Trophoblast cell (in vitro differentiated cells and primary cell): ENCODE measurements around the gene NUTM2G.
"Not testable (repeated sequence)": the region's sequence is repeated elsewhere in the genome, so short reads cannot be mapped to it uniquely, and the experiment has no call there.

Experiments
- DNase-seq, 2 donors: peaks; one replicate each; pipeline ENCODE4 v3.0.0-alpha.2; 2016
- H2AFZ ChIP-seq: 2 replicates; pipeline ENCODE4 v1.6.1; 2013; ENCODE audit warnings: low read length, moderate library complexity, mild to moderate bottlenecking; ENCODE audit not compliant: insufficient read depth, poor library complexity
- H2AK5ac ChIP-seq: 2 replicates; pipeline ENCODE4 v1.6.1; 2013; ENCODE audit warnings: mild to moderate bottlenecking, low read length
- H2BK120ac ChIP-seq: 2 replicates; pipeline ENCODE4 v1.6.1; 2013; ENCODE audit warnings: low read length, mild to moderate bottlenecking, moderate library complexity; ENCODE audit not compliant: insufficient read depth, poor library complexity
- H2BK12ac ChIP-seq: 2 replicates; pipeline ENCODE4 v1.6.1; 2013; ENCODE audit warnings: mild to moderate bottlenecking, low read length, moderate library complexity
- H2BK5ac ChIP-seq: 2 replicates; pipeline ENCODE4 v1.6.1; 2013; ENCODE audit warnings: low read length, low read depth, moderate library complexity, mild to moderate bottlenecking; ENCODE audit not compliant: poor library complexity
- H3K14ac ChIP-seq: 2 replicates; pipeline ENCODE4 v1.6.1; 2013; ENCODE audit warnings: mild to moderate bottlenecking, low read length
- H3K18ac ChIP-seq: 2 replicates; pipeline ENCODE4 v1.6.1; 2013; ENCODE audit warnings: mild to moderate bottlenecking, low read length
- H3K23ac ChIP-seq: 2 replicates; pipeline ENCODE4 v1.6.1; 2013; ENCODE audit warnings: low read length
- H3K27ac ChIP-seq: 2 replicates; pipeline ENCODE4 v1.5.1; 2013; ENCODE audit warnings: low read depth, mild to moderate bottlenecking, inconsistent platforms, low read length, moderate library complexity
- H3K27me3 ChIP-seq: 2 replicates; pipeline ENCODE4 v1.6.1; 2013; ENCODE audit warnings: inconsistent platforms, mild to moderate bottlenecking, low read length, moderate library complexity; ENCODE audit not compliant: insufficient read depth
- H3K36me3 ChIP-seq, 2 experiments: 1 replicate in 1 of 2; 2 replicates in 1 of 2; pipeline ENCODE4 v1.6.1; 2013; ENCODE audit warnings: low read length in 2 of 2, mild to moderate bottlenecking in 2 of 2, moderate library complexity in 1 of 2; ENCODE audit not compliant: insufficient read depth in 2 of 2, control insufficient read depth in 1 of 2
- H3K4ac ChIP-seq: 2 replicates; pipeline ENCODE4 v1.6.1; 2013; ENCODE audit warnings: low read depth, mild to moderate bottlenecking, low read length, moderate library complexity
- H3K4me1 ChIP-seq, 2 experiments: 1 replicate in 1 of 2; 2 replicates in 1 of 2; pipeline ENCODE4 v1.6.1; 2013; ENCODE audit warnings: low read length in 2 of 2, mild to moderate bottlenecking in 2 of 2, moderate library complexity in 1 of 2; ENCODE audit not compliant: insufficient read depth in 2 of 2, control insufficient read depth in 1 of 2
- H3K4me2 ChIP-seq: 2 replicates; pipeline ENCODE4 v1.6.1; 2013; ENCODE audit warnings: inconsistent platforms, mild to moderate bottlenecking, low read length, moderate library complexity
- H3K4me3 ChIP-seq: 2 replicates; pipeline ENCODE4 v1.5.1; 2013; ENCODE audit warnings: mild to moderate bottlenecking, low read depth, low read length, inconsistent platforms
- H3K79me1 ChIP-seq: one replicate; pipeline ENCODE4 v1.6.1; 2013; ENCODE audit warnings: low read length
- H3K79me2 ChIP-seq: 2 replicates; pipeline ENCODE4 v1.6.1; 2013; ENCODE audit warnings: low read length, mild to moderate bottlenecking; ENCODE audit not compliant: control insufficient read depth, insufficient read depth, poor library complexity
- H3K9ac ChIP-seq: 2 replicates; pipeline ENCODE4 v1.6.1; 2013; ENCODE audit warnings: mild to moderate bottlenecking, low read length
- H3K9me3 ChIP-seq: 2 replicates; pipeline ENCODE4 v1.6.1; 2013; ENCODE audit warnings: low read depth, mild to moderate bottlenecking, control low read depth, inconsistent platforms, low read length; ENCODE audit not compliant: insufficient read depth
- H4K12ac ChIP-seq: 2 replicates; pipeline ENCODE4 v1.6.1; 2013; ENCODE audit warnings: low read depth, mild to moderate bottlenecking, low read length, moderate library complexity
- H4K8ac ChIP-seq: 2 replicates; pipeline ENCODE4 v1.6.1; 2013; ENCODE audit warnings: low read depth, mild to moderate bottlenecking, low read length, moderate library complexity
- H4K91ac ChIP-seq: one replicate; pipeline ENCODE4 v1.6.1; 2013; ENCODE audit warnings: low read depth, mild to moderate bottlenecking, low read length, moderate library complexity
- WGBS: extraction: QIAGEN DNeasy Blood & Tissue Kit; methylation state at CpG from one replicate; pipeline ENCODE4 v1.1.7; 2013; ENCODE audit warnings: missing lambda C conversion rate; ENCODE audit not compliant: insufficient read length, insufficient coverage; ENCODE audit errors: extremely low coverage; 5-methylcytosine and 5-hydroxymethylcytosine counted together

Gene NUTM2G

GRCh38 chr9:96983496-96984122 is 55.0 kb downstream of the NUTM2G start:
- not testable (repeated sequence) for H2BK5ac ChIP-seq, DNase-seq, H3K23ac ChIP-seq, H3K4me3 ChIP-seq, H4K91ac ChIP-seq, H3K27me3 ChIP-seq, H3K9ac ChIP-seq, H2BK120ac ChIP-seq, H3K79me2 ChIP-seq, H3K14ac ChIP-seq, H3K9me3 ChIP-seq, H2AFZ ChIP-seq, H3K18ac ChIP-seq, H3K79me1 ChIP-seq, H3K4me1 ChIP-seq, H2AK5ac ChIP-seq, H4K8ac ChIP-seq, H3K27ac ChIP-seq, H3K4me2 ChIP-seq, H4K12ac ChIP-seq, H3K36me3 ChIP-seq, H2BK12ac ChIP-seq
- WGBS, result no CpG with 5 or more reads among the region's 7 CpGs
- peak overlapping the region; percentile 62 for H3K4ac ChIP-seq

- not testable (repeated sequence) for H3K36me3 ChIP-seq
These were observed 55.5 kb downstream of the NUTM2G start for GRCh38 chr9:96984139-96984538.

GRCh38 chr9:96984887-96985286 is 56.2 kb downstream of the NUTM2G start:
- not testable (repeated sequence) for H3K18ac ChIP-seq, H3K79me1 ChIP-seq, H3K4me1 ChIP-seq, DNase-seq, H3K4ac ChIP-seq, H3K14ac ChIP-seq, H2AFZ ChIP-seq, H2AK5ac ChIP-seq, H2BK5ac ChIP-seq, H3K9ac ChIP-seq, H4K8ac ChIP-seq, H3K23ac ChIP-seq, H2BK12ac ChIP-seq, H3K79me2 ChIP-seq, H3K4me2 ChIP-seq, H3K9me3 ChIP-seq, H4K91ac ChIP-seq, H2BK120ac ChIP-seq, H3K36me3 ChIP-seq, H3K27me3 ChIP-seq, H3K4me3 ChIP-seq, H3K27ac ChIP-seq, H4K12ac ChIP-seq
- no CpG with 5 or more reads among the region's 2 CpGs for WGBS

More at GRCh38 chr9:96984139-96984538, 55.5 kb downstream of the NUTM2G start:
- H3K14ac ChIP-seq, H2BK120ac ChIP-seq, H4K12ac ChIP-seq, H3K4me2 ChIP-seq, DNase-seq, H2BK12ac ChIP-seq, H2AK5ac ChIP-seq, H3K18ac ChIP-seq, H3K4me1 ChIP-seq, H3K4ac ChIP-seq, H3K9me3 ChIP-seq, H3K79me2 ChIP-seq, H3K27ac ChIP-seq, H4K8ac ChIP-seq, H3K79me1 ChIP-seq, H3K27me3 ChIP-seq, H4K91ac ChIP-seq, H3K9ac ChIP-seq, H2AFZ ChIP-seq, H3K4me3 ChIP-seq, H2BK5ac ChIP-seq, H3K23ac ChIP-seq: not testable (repeated sequence)
- WGBS, result no CpG with 5 or more reads among the region's 3 CpGs
